Measurements from ENCODE around the gene CD33. TPM values are rescaled to one million over a fixed set of nuclear protein-coding genes. Genes with fewer than 3 reads are reported as not detected.
A peak's percentile ranks its signal among the peaks of the same experiment; 100 is the strongest.

The CD33 gene
- total and polyA plus RNA-seq, 9 of the 15 experiments (the other 6 are each of a cell fraction or from before 2014, with no cell fraction given): 36.1 to 88.6 (median 49.6) TPM

GRCh38 chr19:51187395-51188226 lies 37.3 kb upstream of the CD33 start (continued):
- TF ChIP-seq, protein P1, sequence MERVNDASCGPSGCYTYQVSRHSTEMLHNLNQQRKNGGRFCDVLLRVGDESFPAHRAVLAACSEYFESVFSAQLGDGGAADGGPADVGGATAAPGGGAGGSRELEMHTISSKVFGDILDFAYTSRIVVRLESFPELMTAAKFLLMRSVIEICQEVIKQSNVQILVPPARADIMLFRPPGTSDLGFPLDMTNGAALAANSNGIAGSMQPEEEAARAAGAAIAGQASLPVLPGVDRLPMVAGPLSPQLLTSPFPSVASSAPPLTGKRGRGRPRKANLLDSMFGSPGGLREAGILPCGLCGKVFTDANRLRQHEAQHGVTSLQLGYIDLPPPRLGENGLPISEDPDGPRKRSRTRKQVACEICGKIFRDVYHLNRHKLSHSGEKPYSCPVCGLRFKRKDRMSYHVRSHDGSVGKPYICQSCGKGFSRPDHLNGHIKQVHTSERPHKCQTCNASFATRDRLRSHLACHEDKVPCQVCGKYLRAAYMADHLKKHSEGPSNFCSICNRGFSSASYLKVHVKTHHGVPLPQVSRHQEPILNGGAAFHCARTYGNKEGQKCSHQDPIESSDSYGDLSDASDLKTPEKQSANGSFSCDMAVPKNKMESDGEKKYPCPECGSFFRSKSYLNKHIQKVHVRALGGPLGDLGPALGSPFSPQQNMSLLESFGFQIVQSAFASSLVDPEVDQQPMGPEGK (CRISPR knock-in tag; IDR thresholded peaks at IDR 0.05; ENCODE audit: borderline replicate concordance): no peak
- TF ChIP-seq FOXP4 (CRISPR knock-in tag; IDR thresholded peaks at IDR 0.05; ENCODE audit: borderline replicate concordance) (no peak), TCF15 (CRISPR knock-in tag; IDR thresholded peaks at IDR 0.05) (no peak), ZNF639 (CRISPR knock-in tag; conservative IDR thresholded peaks at IDR 0.05 in 1 of 2, IDR thresholded peaks at IDR 0.05 in 1 of 2) (no peak), ARNT (IDR thresholded peaks at IDR 0.05) (no peak), GATAD2B (IDR thresholded peaks at IDR 0.05; ENCODE audit: borderline replicate concordance) (no peak), TCF3 (CRISPR knock-in tag; IDR thresholded peaks at IDR 0.05) (peak; percentile 79), KLF16 (IDR thresholded peaks at IDR 0.05) (no peak), STAT6 (CRISPR knock-in tag; IDR thresholded peaks at IDR 0.05) (no peak), NCOR1 (IDR thresholded peaks at IDR 0.05) (peak; percentile 41), ZNF583 (CRISPR knock-in tag; IDR thresholded peaks at IDR 0.05) (no peak), SMAD1 (IDR thresholded peaks at IDR 0.05; ENCODE audit: low read depth, low read length, partially characterized antibody) (no peak), POLR2A (conservative IDR thresholded peaks at IDR 0.05) (no peak), ZNF431 (CRISPR knock-in tag; IDR thresholded peaks at IDR 0.05) (no peak), JUNB (CRISPR knock-in tag; conservative IDR thresholded peaks at IDR 0.05) (no peak), ZFP36 (IDR thresholded peaks at IDR 0.05; ENCODE audit: low read depth, low read length, partially characterized antibody) (peak; percentile 95), ZNF764 (CRISPR knock-in tag; IDR thresholded peaks at IDR 0.05; ENCODE audit: low read depth) (no peak), PML (IDR thresholded peaks at IDR 0.05; ENCODE audit: low read length) (no peak)
- TF ChIP-seq, protein P2, sequence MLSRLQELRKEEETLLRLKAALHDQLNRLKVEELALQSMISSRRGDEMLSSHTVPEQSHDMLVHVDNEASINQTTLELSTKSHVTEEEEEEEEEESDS (CRISPR knock-in tag; IDR thresholded peaks at IDR 0.05): no peak
